ENCODE results near the gene GRAMD1C.

GRAMD1C gene

DNA sequence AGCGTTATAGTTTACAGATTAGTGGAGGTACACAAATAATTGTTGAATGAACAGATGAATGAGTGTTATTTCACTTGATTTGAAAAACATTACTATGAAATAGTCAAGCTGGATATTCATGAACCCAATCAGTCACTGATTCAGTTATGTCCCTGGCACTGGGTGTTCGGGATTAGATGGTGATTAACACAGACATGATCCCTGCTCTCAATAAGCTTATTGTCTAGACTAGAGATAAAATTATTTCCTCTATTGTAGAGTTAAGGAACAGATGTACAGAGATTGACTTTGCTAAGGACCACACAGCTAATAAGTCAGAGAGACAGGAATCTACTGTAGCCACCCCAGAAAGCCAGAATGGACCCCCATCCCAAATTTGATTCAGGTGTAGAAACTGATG lies 963 bp downstream of the GRAMD1C start:
- H2AFZ ChIP-seq (ENCODE audit: low read length), result no peak overlapping the region; the same call in 1 of the 2 replicates
- DNase-seq, result no peak

DNA sequence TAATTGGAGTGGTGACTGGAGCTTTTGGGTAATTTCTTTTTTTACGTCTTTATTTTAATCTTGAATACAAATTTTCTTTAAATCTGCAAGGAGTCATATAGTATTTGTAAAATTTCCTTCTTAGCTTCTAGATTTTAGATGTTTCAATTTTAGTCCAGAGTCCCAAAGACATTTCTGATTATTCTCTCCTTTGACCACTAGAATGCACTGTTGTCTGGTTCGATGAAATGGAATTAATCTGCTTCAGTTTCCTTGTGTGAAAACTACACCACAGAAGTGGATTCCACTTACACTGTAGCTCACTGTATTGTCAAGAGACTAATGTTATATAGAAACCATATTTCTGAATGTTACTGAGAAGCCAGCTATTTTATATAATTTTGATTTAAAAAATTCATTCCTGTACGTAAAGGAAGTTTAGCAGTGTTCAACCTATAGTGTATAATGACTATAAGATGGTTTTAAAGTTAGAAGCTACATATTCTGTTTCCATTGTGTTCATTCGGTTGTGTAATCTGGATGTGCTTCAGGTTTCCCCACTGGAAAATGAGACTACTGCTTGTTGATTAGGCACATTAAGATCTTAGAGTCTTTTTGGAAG lies 6.1 kb downstream of the GRAMD1C start:
- Histone ChIP-seq H2AFZ (ENCODE audit: low read length) (no peak overlapping the region), H3K9me3 (replicated peaks; ENCODE audit: insufficient read depth, low read length) (no peaks in the 10 kb centered on the region), H4K20me1 (ENCODE audit: insufficient read depth, low read length) (no peaks in the 10 kb centered on the region), H3K27me3 (replicated peaks; ENCODE audit: insufficient read depth, low read length) (no peaks in the 10 kb centered on the region), H3K36me3 (replicated peaks; ENCODE audit: insufficient read depth, low read length) (no peaks in the 10 kb centered on the region), H3F3A (ENCODE audit: insufficient read depth, low read length) (no peaks in the 10 kb centered on the region), H3K9ac (ENCODE audit: low read length) (no peak overlapping the region), H3K27ac (ENCODE audit: low read length) (no peak overlapping the region), H3K9me2 (replicated peaks; ENCODE audit: insufficient read depth, low read length) (no peaks in the 10 kb centered on the region), H3K4me2 (ENCODE audit: low read depth, low read length) (no peak overlapping the region), H3K4me1 (ENCODE audit: low read length) (no peaks in the 10 kb centered on the region), H3K79me2 (ENCODE audit: low read length) (no peaks in the 10 kb centered on the region), H3K4me3 (ENCODE audit: low read length) (no peak overlapping the region)
- DNase-seq, result peak; percentile 55
- TF ChIP-seq, protein P1, sequence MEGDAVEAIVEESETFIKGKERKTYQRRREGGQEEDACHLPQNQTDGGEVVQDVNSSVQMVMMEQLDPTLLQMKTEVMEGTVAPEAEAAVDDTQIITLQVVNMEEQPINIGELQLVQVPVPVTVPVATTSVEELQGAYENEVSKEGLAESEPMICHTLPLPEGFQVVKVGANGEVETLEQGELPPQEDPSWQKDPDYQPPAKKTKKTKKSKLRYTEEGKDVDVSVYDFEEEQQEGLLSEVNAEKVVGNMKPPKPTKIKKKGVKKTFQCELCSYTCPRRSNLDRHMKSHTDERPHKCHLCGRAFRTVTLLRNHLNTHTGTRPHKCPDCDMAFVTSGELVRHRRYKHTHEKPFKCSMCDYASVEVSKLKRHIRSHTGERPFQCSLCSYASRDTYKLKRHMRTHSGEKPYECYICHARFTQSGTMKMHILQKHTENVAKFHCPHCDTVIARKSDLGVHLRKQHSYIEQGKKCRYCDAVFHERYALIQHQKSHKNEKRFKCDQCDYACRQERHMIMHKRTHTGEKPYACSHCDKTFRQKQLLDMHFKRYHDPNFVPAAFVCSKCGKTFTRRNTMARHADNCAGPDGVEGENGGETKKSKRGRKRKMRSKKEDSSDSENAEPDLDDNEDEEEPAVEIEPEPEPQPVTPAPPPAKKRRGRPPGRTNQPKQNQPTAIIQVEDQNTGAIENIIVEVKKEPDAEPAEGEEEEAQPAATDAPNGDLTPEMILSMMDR (IDR thresholded peaks at IDR 0.05; ENCODE audit: low read length), result peak; percentile 67
- TF ChIP-seq EZH2phosphoT487 (IDR thresholded peaks at IDR 0.05; ENCODE audit: low read length) (no peak), EZH2 (optimal IDR thresholded peaks at IDR 0.05; ENCODE audit: low read depth, low read length) (no peak)

More for the DNA sequence above, 963 bp downstream of the GRAMD1C start:
- H4K20me1 ChIP-seq (ENCODE audit: insufficient read depth, low read length), result no peaks in the 10 kb centered on the region
- no peaks in the 10 kb centered on the region for H3K36me3 ChIP-seq (replicated peaks; ENCODE audit: insufficient read depth, low read length)
- H3K9me2 ChIP-seq (replicated peaks; ENCODE audit: insufficient read depth, low read length), result no peaks in the 10 kb centered on the region
- H3F3A ChIP-seq (ENCODE audit: insufficient read depth, low read length), result no peaks in the 10 kb centered on the region
- H3K4me2 ChIP-seq (ENCODE audit: low read depth, low read length), result no peak overlapping the region
- H3K27ac ChIP-seq (ENCODE audit: low read length), result no peak overlapping the region
- no peaks in the 10 kb centered on the region for H3K27me3 ChIP-seq (replicated peaks; ENCODE audit: insufficient read depth, low read length)
- H3K79me2 ChIP-seq (ENCODE audit: low read length), result no peaks in the 10 kb centered on the region
- TF ChIP-seq EZH2phosphoT487 (IDR thresholded peaks at IDR 0.05; ENCODE audit: low read length) (no peak), EZH2 (optimal IDR thresholded peaks at IDR 0.05; ENCODE audit: low read depth, low read length) (no peak)
- TF ChIP-seq, protein P1 (IDR thresholded peaks at IDR 0.05; ENCODE audit: low read length), result no peak
- no peak overlapping the region for H3K9ac ChIP-seq (ENCODE audit: low read length)
- H3K4me1 ChIP-seq (ENCODE audit: low read length), result no peaks in the 10 kb centered on the region
- H3K9me3 ChIP-seq (replicated peaks; ENCODE audit: insufficient read depth, low read length), result no peaks in the 10 kb centered on the region
- no peak overlapping the region for H3K4me3 ChIP-seq (ENCODE audit: low read length)

DNA sequence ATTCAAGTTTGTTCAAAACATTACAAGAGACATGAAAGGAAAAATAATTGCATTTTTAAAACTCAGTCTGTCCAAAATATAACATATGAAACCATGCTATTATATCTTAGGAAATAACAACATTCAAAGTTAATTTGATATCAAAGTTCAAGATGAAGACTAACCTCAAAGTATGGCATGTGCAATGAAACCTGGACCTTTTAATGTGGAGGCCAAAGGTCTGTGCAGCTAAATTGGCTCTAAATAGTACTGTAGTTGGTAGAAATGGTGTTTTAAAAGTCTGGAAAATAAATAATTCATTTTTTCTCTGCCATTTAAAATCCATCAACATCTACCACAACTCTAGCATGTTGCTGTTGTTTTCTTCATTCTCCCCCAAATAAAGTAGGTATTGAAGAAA lies 8.7 kb downstream of the GRAMD1C start:
- no peak for DNase-seq
- H3K36me3 ChIP-seq (replicated peaks; ENCODE audit: insufficient read depth, low read length), result no peaks in the 10 kb centered on the region
- no peak overlapping the region for H3K27ac ChIP-seq (ENCODE audit: low read length)
- no peak overlapping the region for H3K4me3 ChIP-seq (ENCODE audit: low read length)
- H3K4me2 ChIP-seq (ENCODE audit: low read depth, low read length), result no peak overlapping the region
- H4K20me1 ChIP-seq (ENCODE audit: insufficient read depth, low read length), result no peaks in the 10 kb centered on the region
- no peaks in the 10 kb centered on the region for H3K4me1 ChIP-seq (ENCODE audit: low read length)
- H3K9me2 ChIP-seq (replicated peaks; ENCODE audit: insufficient read depth, low read length), result no peaks in the 10 kb centered on the region
- no peak overlapping the region for H2AFZ ChIP-seq (ENCODE audit: low read length)
- no peak overlapping the region for H3K9ac ChIP-seq (ENCODE audit: low read length)
- H3K79me2 ChIP-seq (ENCODE audit: low read length), result no peaks in the 10 kb centered on the region
- no peaks in the 10 kb centered on the region for H3F3A ChIP-seq (ENCODE audit: insufficient read depth, low read length)
- H3K27me3 ChIP-seq (replicated peaks; ENCODE audit: insufficient read depth, low read length), result no peaks in the 10 kb centered on the region
- no peaks in the 10 kb centered on the region for H3K9me3 ChIP-seq (replicated peaks; ENCODE audit: insufficient read depth, low read length)
- TF ChIP-seq EZH2 (optimal IDR thresholded peaks at IDR 0.05; ENCODE audit: low read depth, low read length) (no peak), EZH2phosphoT487 (IDR thresholded peaks at IDR 0.05; ENCODE audit: low read length) (no peak)
- TF ChIP-seq, protein P1 (IDR thresholded peaks at IDR 0.05; ENCODE audit: low read length), result no peak

Measured in MM.1S (cell line).